Measurements from ENCODE around the gene MYH7.

GRCh38 chr14:23384364-23385080 is 50.9 kb downstream of the MYH7 start:
- TF ChIP-seq, protein P1, sequence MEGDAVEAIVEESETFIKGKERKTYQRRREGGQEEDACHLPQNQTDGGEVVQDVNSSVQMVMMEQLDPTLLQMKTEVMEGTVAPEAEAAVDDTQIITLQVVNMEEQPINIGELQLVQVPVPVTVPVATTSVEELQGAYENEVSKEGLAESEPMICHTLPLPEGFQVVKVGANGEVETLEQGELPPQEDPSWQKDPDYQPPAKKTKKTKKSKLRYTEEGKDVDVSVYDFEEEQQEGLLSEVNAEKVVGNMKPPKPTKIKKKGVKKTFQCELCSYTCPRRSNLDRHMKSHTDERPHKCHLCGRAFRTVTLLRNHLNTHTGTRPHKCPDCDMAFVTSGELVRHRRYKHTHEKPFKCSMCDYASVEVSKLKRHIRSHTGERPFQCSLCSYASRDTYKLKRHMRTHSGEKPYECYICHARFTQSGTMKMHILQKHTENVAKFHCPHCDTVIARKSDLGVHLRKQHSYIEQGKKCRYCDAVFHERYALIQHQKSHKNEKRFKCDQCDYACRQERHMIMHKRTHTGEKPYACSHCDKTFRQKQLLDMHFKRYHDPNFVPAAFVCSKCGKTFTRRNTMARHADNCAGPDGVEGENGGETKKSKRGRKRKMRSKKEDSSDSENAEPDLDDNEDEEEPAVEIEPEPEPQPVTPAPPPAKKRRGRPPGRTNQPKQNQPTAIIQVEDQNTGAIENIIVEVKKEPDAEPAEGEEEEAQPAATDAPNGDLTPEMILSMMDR (IDR thresholded peaks at IDR 0.05): no peak
- no peak for TF ChIP-seq ZFX (IDR thresholded peaks at IDR 0.05; ENCODE audit: borderline replicate concordance)
